GM18505 (cell line): ENCODE measurements around the gene OR12D1.
"Not testable (repeated sequence)": the region's sequence is repeated elsewhere in the genome, so short reads cannot be mapped to it uniquely, and the experiment has no call there.

Experiments
- ATAC-seq: cut with Tn5 transposase; IDR thresholded peaks from one replicate; pipeline ENCODE4 v1.9.1; 2021; ENCODE audit not compliant: unreplicated experiment
- POLR2A ChIP-seq: IDR thresholded peaks from 4 replicates; pipeline ENCODE4 v1.6.1; 2011; ENCODE audit warnings: borderline replicate concordance; ENCODE audit not compliant: insufficient read depth, insufficient read length; ENCODE audit errors: extremely low read depth

Gene OR12D1

DNA sequence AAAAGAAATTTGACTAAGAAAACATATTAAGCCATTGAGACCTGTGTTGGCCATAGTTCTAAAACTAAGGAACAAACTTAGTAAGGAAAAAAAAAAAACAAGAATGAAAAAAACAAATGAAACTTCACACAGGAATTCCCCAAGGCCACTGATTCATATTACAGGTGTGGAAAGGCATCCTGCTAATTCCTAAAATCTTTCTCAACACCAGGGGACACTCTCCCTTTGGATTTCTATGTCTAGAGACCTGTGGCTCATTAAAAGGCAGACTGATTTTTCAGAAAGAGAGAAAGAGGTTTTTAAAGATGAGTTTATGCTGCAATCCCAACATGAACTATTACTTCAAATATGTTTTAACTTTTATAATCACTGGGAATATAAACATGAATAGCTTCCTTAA, at the start of gene OR12D1:
Gene OR12D1 (plus strand): TSS at position 341 of the 400 bp plus-strand sequence.
- TF ChIP-seq POLR2A: no peak
- ATAC-seq: no peak

DNA sequence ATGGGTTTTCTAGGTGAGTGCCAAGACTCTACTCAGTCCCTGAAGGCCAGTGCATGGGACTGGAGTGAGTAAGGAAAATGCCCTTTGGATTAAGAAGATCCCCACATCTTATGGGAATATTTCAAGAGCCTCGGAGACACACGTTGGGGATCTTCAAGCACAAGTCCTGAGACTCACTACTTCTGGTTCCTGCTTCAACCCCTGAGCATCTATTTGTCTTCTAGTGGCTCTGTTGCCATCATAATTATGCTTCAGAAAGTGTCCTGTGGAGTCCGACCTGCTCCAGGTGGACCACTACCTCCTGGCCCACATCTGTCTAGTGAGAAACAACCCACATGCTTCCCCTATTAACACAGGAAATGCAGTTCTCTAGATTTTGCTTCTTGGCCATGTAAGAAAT, 46.0 kb upstream of the OR12D1 start, which contains the start of gene OR5V1:
Gene OR5V1 (minus strand): TSS at position 101 of the 400 bp plus-strand sequence. CDS start 12,670 bp downstream, outside the sequence.
- no peak for TF ChIP-seq POLR2A
- ATAC-seq: no peak

DNA sequence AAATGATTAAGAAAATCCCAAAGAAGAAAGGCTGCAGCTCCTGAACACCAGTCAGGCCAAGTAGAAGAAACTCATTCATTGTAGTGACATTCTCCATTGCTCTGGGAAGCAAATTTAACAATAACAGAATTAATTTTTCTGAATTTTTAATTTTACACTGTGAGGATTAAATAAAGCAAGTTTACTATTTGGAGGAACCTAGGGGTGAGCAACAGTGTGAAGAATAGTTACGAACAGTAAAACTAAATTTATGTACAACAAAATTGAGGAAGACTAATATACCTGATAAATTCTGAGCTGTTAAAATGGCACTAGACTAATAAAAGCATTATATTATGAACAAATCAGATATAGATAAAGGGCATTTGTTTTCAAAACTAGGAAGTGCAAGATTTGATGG, 39.5 kb upstream of the OR12D1 start, which contains the start of gene OR12D3:
Gene OR12D3 (minus strand): TSS at position 101 of the 400 bp plus-strand sequence. CDS start 4 bp downstream, at position 97.
- no peak for ATAC-seq
- no peak for TF ChIP-seq POLR2A

DNA sequence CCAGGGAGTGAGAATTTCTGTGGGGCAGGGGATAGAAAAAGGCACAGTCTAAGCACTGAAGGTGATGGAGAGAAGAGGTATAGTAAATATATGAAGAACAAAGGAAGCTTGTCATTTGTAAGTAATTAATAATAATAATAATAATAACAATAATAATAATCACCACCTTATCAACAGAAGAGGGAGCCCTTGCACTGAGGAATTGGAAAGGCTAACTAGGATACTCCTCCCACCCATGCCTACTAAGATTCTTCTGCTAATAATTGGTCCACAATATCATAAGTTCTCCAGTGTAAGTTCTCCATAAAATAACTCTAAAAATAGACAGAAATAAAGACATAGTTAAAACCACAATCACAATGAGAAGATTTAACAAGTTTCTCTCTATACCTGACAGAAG, 38.7 kb upstream of the OR12D1 start:
- ATAC-seq: no peak
- TF ChIP-seq POLR2A: no peak

DNA sequence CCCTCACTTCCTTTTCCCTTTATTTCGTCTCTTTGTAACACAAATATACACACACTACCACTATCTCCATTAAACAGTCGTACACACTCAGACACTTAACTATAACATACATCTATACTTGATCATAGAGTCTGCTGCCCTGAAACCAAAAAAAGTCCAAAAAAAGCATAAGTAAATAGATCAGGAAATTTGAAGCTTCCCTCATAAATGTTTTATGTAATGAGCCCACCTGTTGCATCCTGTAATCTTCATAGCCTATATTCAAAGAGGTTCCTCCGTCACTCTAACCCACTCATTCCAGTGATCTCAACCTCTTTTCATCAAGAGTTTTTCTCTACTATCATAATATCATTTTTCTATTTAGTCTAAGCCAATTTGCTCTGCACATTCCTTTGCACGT, 26.2 kb upstream of the OR12D1 start:
- TF ChIP-seq POLR2A: no peak
- no peak for ATAC-seq

DNA sequence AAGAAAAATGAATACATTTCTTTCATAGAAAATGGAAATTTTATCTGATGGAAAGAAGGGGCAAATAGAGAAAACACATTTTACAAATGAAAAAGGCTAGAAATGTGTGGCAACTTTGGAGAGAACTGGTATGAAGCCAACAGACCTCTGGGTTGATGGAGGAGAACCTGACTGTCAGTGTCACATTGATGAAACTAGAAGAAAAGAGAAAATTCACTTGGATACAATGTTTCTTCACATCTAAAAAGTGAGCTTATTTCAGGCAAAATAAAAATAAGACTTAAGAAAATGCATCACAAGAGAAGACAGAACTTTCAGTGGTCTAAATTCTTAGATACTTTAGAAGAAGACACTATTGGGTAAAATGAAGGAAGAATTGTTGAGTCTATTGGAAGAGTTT, 19.4 kb upstream of the OR12D1 start, which contains the start of gene OR12D2:
Gene OR12D2 (plus strand): TSS at position 301 of the 400 bp plus-strand sequence. CDS start 1,069 bp downstream, outside the sequence.
- no peak for ATAC-seq
- no peak for TF ChIP-seq POLR2A

DNA sequence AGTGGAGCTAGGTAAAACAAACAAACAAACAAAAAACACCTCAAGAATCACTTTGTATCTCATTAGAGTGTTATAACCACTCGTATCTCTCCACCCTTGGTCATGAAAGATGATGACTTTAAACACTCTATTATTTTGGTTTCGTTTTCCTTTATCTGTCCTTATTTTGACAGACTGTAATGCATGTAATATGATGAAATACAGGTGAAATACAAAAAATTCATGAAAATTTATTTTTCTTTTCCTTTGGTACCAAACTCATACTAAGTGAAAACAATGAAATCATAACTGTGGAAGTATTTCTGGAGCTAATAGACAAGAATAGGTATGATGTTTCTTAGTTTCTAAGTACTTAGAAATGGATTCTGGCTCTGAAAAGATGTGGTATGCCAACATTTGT, 15.2 kb upstream of the OR12D1 start:
- TF ChIP-seq POLR2A: no peak
- no peak for ATAC-seq

DNA sequence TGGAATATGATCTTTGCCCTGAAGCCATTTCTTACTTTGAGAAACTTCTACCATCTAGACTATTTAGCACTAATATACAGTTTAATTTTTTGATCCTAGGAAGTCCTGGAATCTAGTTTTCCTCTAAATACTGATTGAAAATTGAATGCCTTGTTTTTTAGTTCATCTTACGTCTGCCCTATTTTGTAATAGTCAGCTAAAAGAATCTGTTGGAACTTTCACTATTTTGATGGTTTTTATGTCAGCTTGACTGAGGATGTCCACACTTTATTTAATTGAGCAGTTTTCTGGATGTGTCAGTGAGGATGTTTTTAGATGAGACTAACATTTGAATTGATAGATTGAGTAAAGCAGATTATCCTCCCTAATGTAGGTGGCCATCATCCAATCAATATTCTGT, 10.9 kb upstream of the OR12D1 start:
- ATAC-seq: no peak
- TF ChIP-seq POLR2A: no peak

DNA sequence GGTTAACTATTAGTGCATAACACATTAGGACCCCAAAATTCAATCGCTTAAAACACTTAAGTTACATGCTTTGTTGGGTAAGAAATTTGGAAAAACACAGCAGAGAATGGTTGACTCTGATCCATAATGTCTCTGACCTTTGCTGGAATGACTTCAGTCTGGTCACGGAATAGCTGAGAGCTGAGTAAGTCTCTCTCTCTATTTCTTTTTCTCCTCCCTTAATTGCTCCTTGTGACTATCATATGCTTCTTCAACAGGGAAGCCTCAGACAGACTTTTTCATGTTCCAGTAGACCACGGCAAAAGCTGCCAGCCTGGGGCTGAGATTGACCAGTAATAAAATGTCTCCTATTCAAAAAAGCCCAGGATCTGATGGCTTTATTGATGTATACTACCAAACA, 4.8 kb downstream of the OR12D1 start:
- no peak for ATAC-seq
- no peak for TF ChIP-seq POLR2A

DNA sequence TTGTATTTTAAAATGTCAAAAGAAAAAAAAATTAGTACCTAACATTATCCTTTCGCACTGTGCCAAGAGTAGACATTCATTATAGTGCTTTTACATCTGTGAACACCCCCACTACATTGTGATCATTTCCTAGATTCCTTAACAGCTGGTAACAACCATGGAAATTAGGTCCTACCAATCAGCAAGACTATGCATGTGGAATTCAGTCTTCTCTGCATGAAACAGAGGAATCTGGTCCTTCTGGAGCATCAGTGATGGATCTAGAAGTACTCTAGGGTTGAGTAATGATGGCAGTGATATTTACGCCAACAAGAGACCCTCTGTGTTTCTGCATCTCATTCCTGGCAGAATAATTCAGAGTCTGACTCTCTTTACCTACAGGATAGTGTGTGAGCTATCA, 9.4 kb downstream of the OR12D1 start:
- TF ChIP-seq POLR2A: no peak
- ATAC-seq: no peak

DNA sequence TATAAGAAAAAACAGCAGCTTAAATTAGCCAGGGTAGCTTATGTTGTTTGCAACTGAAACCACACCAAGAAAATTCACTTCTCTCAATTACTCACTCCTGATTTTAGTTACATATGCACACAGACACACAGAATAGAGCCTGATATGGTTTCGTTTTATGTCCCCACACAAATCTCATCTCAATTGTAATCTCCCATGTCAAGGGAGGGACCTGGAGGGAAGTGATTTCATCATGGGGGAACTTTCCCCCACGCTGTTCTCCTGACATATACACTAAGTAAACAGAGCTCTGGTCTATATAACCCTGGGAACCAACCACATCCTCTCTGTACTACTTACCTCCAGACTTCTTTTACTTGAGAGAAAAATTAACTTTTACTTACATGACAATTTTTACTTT, 9.8 kb downstream of the OR12D1 start:
- TF ChIP-seq POLR2A: no peak
- no peak for ATAC-seq

DNA sequence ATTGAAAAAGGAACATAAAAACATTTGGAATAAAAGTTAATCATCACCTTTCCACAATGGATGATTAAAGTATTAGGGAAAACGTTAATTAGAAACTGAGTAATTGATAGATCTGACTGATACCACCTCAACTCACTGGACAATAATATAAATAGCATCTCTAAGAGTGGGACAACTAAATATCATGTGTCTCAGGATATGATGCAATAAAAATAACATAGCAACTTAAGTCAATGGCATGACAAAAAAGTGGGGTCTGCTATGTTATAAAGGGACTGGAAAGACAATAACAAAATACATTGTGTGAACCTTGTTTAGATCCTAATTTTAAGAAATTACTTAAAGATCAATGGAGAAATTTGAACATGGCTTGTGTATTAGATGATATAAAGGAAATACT, 10.3 kb downstream of the OR12D1 start:
- TF ChIP-seq POLR2A: no peak
- ATAC-seq: no peak

DNA sequence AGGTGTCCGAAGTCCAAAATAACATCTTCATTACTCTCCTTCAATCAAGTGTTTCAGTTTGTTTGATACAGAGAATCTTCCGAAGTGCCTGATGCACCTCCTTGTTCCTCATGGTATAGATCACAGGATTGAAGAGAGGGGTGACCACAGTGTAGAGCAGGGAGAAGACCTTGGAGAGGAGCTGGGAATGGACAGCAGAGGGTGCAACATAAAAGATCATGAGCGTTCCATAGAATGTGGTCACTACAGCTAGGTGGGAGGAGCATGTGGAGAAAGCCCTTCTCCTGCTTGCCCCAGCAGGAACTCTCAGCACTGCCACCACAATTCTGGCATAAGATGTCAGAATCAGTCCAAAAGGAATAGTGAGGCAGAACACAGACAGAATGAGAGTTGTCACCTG, 11.9 kb downstream of the OR12D1 start:
- no peak for ATAC-seq
- no peak for TF ChIP-seq POLR2A

DNA sequence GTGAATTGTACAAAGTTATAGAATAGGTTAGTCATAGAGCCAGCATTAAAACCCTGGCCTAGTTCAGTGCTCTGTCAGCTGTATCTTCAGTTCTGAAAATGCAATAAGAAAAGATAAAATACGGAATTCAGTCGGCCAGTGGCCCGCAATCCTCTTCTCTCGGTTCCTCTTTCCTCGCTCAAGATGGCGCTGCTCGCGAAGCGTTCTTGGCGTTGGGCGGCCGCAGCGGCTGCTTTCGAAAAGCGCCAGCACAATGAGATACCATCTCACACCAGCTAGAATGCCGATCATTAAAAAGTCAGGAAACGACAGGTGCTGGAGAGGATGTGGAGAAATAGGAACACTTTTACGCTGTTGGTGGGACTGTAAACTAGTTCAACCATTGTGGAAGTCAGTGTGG, 22.0 kb downstream of the OR12D1 start:
- ATAC-seq: not testable (repeated sequence)

DNA sequence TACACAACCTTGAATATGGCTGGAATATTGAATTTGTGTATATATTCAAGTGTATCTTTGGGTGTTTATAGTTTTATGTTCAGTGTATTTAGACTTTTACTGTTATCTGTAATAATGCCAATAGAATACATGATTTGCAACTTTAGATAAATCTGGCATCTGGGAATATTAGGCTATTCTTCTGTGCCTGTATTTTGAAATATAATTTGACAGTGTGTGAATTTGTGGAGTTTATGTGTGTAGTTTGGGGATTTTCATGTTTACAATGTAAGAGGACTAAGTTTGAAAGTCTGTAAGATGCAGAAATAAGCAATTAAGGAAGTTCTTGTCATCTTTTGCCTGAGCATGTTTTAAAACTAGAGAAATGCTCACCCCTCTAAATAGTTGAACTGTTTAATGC, 24.3 kb downstream of the OR12D1 start, which contains the start of gene OR10C1:
Gene OR10C1 (plus strand): TSS at position 301 of the 400 bp plus-strand sequence. CDS start 710 bp downstream, outside the sequence.
- no peak for TF ChIP-seq POLR2A
- no peak for ATAC-seq

DNA sequence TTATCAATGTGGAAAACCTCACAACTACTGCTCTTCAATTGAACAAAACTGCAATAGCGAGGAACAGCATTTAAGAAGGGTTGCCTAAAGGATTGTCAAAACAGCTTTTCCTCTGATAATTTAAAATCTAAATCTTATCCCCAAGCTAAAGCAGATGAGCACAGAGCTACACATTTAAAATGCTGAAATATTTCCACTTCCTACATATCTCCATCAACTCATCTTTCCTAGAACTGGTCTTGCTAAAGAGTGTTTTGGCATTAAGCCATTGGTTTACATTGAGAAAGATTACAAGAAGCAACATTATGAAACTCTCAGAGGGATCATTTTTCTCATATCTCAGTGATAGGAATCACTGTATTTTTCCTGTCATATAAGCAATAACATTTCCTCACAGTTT, 28.0 kb downstream of the OR12D1 start:
- no peak for ATAC-seq
- TF ChIP-seq POLR2A: no peak

DNA sequence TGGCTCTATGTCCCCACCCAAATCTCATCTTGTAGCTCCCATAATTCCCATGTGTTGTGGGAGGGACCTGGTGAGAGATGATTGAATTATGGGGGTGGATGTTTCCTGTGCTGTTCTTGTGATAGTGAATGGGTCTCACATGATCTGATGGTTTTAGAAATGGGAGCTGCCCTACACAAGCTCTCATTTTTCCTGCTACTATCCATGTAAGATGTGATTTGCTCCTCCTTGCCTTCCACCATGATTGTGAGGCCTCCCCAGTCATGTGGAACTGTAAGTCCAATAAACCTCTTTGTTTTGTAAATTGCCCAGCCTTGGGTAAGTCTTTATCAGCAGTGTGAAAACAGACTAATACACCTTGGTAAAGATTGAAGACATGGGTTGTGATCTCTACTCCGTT, 29.3 kb downstream of the OR12D1 start:
- not testable (repeated sequence) for ATAC-seq
